SHP77 treated with DMSO at 0.1 percent for 48 hours (cell line): Measurements from ENCODE around the gene WASHC4.

ENCODE experiments used
- DNase-seq: peaks from one replicate; lab custom pipeline; 2025; lab: John Stamatoyannopoulos, UW

The WASHC4 gene

DNA sequence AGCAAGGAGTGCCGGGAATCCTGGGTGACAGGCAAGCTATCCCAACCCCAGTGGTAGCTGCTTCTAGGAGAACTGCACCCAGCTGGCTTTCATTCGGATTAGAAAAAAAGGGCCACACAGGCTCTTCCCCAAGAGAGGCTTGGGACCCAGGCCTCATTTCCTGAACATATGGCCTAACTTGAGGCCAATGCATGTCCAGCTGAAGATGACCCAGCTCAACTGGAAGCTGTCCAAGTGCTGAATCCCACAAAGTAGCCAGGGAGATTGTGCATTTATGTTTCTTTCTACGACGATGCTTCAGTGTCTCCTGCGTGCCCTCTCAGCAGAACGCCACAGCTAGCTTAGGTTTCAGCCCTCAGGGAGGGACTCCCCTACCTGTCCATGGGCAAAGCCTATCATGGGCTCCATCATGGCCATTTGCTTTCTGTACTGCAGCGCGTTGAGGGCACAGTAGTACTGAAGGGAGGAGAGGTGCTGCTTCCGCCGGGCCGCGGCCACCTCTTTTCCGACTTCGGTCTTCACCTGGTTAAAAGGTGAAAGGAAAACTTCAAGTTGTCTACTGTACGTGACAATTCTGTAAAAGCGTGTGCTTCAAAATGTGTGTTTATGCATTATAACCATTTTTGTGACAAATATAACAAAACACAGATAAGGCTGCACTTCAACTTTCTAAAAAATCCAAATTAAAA is 99.3 kb downstream of the WASHC4 start:
- DNase-seq, result no peak

DNA sequence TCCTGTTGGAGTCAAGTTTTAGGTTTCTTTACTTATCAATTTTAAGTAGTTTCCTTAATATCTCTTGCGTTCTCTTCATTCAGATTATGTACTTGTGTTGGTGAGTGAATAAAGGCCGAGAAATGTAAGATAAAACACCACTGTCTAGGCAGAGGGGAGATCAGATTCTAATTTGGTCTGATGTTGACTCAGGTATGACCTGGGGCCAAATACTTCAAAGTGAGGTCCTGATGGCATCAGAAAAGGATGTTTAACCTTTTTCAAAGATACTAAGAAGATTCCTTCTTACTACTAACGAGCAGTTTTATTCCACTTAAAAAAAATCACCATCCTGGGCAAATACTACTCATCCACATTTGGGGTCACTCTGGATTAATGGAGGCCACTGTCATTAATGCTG is 101.6 kb downstream of the WASHC4 start:
- no peak for DNase-seq

DNA sequence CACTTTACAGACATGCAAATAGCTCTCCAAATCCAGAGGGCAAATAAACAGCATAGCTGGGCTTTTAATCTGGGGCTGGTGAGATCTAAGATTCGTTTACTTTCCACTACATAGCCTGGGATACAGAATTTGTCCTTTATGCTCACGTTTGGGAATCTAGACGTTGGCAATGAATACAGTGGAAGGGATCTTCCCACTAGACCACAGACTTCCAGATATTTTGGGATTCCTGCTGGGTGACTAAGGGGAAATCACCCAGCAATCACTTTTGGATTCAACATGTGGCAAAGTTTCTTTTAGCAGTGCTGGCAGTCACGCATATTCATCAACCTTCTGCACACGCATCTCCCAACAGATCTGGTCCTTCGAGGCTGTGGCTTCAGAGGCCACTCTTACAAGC is 104.9 kb downstream of the WASHC4 start:
- DNase-seq, result no peak

DNA sequence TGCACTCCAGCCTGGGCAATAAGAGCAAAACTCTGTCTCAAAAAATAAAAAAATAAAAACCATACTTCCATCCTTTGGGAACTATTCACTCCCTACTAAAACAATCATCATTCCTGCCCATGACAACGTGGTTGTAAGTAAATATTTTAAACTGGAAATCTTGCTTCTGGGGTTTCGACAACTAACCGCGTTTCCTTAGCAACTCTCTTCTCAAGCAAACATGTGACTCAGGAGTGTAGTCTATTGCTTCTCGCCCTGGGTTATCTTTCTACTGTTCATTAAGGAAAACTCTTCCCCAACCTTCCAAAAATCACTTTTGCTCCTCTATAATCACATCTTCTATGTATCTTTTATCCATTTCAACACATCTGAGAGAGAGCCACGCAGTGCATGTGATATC is 106.6 kb downstream of the WASHC4 start:
- no peak for DNase-seq

DNA sequence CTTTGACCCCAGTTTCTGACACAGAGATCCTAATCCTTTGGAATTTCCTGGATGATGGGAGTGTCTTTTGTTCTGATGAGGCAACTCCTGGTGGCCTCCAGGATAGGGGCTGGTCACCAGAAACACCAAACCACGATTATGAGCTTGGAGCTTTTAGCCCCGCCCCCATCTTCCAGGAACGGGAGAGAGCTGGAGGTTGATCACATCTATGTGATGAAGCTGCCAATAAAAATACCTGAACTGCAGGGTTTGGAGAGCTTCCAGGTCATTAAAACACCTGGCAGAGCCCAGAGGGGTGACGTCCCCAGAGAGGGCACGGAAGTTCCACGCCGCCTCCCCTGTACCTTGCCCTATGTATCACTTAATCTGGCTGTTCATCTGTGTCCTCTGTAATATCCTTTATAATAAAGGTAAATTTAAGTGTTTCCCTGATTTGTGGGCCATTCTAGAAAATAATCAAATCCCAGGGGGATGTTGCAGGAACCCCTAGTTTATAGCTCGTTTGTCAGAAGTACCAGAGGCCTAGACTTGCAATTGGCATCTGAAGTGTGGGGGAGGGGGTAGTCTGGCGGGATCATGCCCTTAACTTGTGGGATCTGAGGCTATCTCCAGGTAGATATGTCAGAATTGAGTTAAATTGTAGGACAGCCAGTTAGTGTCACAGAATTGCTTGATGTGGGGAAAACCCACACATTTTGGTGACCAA is 107.3 kb downstream of the WASHC4 start:
- DNase-seq, result no peak

DNA sequence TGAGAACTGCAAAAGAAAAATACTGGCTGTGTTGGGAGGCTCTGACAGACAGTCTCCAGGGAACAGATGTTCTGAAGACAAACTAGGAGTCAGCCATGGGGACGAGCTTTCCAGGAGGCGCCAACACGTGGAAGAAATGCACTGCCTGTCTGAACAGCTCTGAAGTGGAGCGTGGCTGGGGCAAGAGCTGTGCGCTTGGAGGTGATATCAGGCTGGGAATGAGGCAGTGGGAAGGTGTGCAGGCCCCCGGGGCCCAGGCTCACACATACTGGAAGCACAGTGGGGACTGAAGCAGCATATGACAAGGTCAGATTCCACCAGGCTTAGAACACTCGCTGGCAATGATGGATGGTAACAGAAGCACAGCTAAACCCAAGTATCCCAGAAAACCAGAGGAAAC is 110.9 kb downstream of the WASHC4 start:
- no peak for DNase-seq
